Activated CD8-positive, alpha-beta memory T cell treated with anti-CD3 and anti-CD28 coated beads for 36 hours (primary cell): ENCODE measurements around the gene SLC26A3. TPM values are rescaled to one million over a fixed set of nuclear protein-coding genes. Genes with fewer than 3 reads are reported as not detected.
"Not testable (repeated sequence)": the region's sequence is repeated elsewhere in the genome, so short reads cannot be mapped to it uniquely, and the experiment has no call there.

Experiments
- CTCF ChIA-PET: fragments of 350-600 bp; sonication (Branson Sonifier 250); formaldehyde crosslinking; loops from one replicate; lab custom pipeline; 2021; ENCODE audit warnings: antibody characterized with exemption; lab: Charles Lee
- POLR2A ChIA-PET: fragments of 350-600 bp; sonication (Branson Sonifier 250); formaldehyde crosslinking; loops from one replicate; lab custom pipeline; 2021; ENCODE audit warnings: antibody characterized with exemption; lab: Charles Lee
- total RNA-seq, 2 experiments: library from RNA; stranded (reverse); gene quantifications; one replicate each; pipeline ENCODE4 v1.2.3, GENCODE V29; 2021

Gene SLC26A3
- not detected for total RNA-seq

GRCh38 chr7:107803009-107803610 is at the start of gene SLC26A3:
Gene SLC26A3 (minus strand): TSS chr7:107803223. CDS start chr7:107794509, 8,714 bp downstream.
- ChIA-PET POLR2A (no interaction called here), CTCF (no interaction called here)

GRCh38 chr7:107850643-107851042 is 47.6 kb upstream of the SLC26A3 start:
- ChIA-PET POLR2A (no interaction called here), CTCF (interaction anchor here (1.1 kb wide), 1 partner anchor 24 kb away, joined by 3 read pairs; no protein-coding TSS in a partner anchor)

DNA sequence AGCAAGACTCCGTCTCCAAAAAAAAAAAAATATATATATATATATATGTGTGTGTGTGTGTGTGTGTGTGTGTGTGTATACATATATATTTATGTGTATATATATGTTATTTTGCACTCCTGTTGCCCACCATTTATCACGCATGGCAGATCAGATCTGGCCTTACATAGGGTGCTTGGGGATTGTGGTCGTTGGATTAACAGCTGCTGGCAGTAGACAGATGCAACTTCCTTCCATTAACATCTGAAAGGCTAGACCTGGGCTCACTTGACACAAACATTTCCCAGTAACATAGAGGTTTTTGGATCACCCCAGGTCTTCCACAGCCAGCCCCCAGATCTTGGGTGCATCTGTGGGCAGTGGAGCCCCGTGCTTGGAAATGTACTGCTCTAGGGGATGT is 47.2 kb upstream of the SLC26A3 start:
- POLR2A ChIA-PET: no interaction called here

DNA sequence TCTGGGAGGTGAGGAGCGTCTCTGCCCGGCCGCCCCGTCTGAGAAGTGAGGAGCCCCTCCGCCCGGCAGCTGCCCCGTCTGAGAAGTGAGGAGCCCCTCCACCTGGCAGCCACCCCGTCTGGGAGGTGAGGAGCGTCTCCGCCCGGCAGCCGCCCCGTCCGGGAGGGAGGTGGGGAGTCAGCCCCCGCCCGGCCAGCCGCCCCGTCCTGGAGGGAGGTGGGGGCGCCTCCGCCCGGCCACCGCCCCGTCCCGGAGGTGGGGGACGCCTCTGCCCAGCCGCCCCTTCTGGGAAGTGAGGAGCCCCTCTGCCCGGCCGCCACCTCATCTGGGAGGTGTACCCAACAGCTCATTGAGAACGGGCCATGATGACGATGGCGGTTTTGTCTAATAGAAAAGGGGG is 45.2 kb upstream of the SLC26A3 start:
- CTCF ChIA-PET, POLR2A ChIA-PET: not testable (repeated sequence)

More for the DNA sequence above, 47.2 kb upstream of the SLC26A3 start:
- CTCF ChIA-PET: interaction anchor here (1.1 kb wide), 1 partner anchor 25 kb away, joined by 3 read pairs; no protein-coding TSS in a partner anchor

GRCh38 chr7:107847836-107848175 is 44.8 kb upstream of the SLC26A3 start:
- CTCF ChIA-PET, POLR2A ChIA-PET: not testable (repeated sequence)

GRCh38 chr7:107847168-107847835 is 44.3 kb upstream of the SLC26A3 start:
- ChIA-PET CTCF (no interaction called here), POLR2A (no interaction called here)

GRCh38 chr7:107846324-107846723 is 43.3 kb upstream of the SLC26A3 start:
- POLR2A ChIA-PET: no interaction called here

GRCh38 chr7:107843184-107843583 is 40.2 kb upstream of the SLC26A3 start:
- CTCF ChIA-PET: no interaction called here
- POLR2A ChIA-PET: no interaction called here

More at GRCh38 chr7:107846324-107846723, 43.3 kb upstream of the SLC26A3 start:
- CTCF ChIA-PET: no interaction called here

GRCh38 chr7:107842213-107842612 is 39.2 kb upstream of the SLC26A3 start:
- CTCF ChIA-PET: no interaction called here
- POLR2A ChIA-PET: no interaction called here

DNA sequence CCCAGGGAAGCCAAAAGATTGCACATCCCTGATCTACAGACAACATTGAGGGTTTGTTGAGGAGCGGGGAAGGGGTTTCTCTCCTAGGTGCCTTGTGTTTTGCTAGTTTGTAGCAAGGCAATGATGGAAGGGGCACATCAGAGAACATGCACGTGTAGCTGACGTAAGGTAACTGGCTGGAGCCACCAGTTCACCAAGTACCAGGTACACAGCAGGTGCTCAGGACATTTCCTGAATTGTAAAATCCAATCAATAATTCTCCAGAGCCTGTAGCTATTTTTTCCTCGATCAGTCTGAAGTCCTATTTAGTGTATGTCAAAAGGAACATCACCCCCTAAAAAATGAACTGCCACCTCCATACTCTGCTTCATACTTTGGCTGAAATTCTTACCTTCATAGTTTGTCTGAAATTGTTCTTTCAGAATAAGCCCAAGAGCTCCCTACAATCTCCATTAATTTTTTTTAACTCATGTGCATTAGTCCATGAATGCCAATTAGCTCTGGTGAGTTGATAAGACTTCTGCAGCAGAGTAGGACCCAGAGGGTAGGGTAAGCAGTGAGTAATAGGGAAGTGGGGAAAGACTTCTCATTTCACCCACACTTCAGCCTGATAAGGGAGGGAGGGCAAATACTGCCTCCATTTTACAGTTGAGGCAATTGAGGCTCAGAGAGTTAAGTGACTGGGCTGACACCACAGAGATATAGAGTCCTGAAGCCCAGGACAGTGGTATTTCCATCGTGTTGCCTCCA is 36.0 kb upstream of the SLC26A3 start:
- ChIA-PET CTCF (no interaction called here), POLR2A (no interaction called here)

- CTCF ChIA-PET: no interaction called here
- POLR2A ChIA-PET: no interaction called here
These were observed 35.1 kb upstream of the SLC26A3 start for GRCh38 chr7:107838024-107838601.

GRCh38 chr7:107837145-107837512 is 34.1 kb upstream of the SLC26A3 start:
- ChIA-PET CTCF (no interaction called here), POLR2A (no interaction called here)

GRCh38 chr7:107836237-107837144 is 33.5 kb upstream of the SLC26A3 start:
- ChIA-PET POLR2A (no interaction called here), CTCF (no interaction called here)

DNA sequence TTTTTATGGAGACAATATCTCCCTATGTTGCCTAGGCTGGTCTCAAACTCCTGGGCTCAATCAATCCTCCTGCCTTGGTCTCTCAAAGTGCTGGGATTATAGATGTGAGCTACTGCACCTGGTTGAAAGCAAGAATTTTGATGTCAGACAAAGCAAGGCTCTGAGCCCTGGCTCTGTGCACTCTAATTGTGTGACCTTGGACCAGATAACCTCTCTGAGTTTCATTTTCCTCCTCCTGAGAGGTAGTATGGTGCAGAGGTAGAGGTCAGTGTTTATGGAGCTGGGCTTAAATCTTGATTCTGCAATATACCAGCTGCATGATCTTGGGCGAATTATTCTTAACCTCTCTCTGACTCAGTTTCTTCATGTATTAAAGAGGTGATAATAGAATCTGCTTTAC is 31.4 kb upstream of the SLC26A3 start:
- ChIA-PET POLR2A (no interaction called here), CTCF (interaction anchor here (0.6 kb wide), 1 partner anchor 449 kb away, joined by 3 read pairs; no protein-coding TSS in a partner anchor)

DNA sequence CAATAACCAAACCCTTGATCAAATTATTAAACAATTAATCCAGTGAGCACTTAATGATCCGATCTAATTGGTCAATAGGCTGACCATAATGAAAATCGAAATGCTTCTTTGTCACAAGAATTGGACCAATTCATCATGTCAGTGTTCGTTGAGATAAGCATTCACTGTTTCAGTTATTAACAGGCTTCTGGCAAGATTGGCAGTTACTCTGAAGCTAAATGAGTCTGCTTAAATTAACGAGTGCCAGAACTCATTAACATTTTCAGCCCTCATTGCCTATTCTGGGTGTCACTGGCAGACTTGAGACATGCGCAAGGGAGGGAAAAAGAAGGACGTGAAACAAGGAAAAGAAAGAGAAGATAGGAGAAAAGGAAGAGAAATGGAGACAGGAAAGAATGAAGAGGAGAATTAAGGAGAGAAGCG is 30.7 kb upstream of the SLC26A3 start:
- ChIA-PET CTCF (no interaction called here), POLR2A (no interaction called here)

DNA sequence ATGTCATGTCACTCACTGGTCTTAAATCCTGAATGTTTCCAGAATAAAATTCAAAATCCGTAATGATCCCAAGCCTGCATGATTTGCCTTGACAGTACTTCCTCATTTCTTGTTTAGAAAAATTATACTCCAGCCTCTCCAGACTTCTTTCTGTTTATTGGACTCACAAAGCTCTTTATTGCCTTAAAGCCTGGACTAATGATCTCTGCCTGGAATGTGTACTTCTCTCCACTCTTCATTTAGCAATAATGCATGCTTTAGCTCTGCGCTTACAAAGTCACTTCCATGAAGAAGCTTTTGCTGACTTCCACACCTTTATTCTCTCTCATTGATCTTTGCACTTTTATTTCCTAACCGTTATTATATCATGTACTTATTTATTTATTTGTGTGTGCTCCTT is 27.4 kb upstream of the SLC26A3 start:
- CTCF ChIA-PET: no interaction called here

DNA sequence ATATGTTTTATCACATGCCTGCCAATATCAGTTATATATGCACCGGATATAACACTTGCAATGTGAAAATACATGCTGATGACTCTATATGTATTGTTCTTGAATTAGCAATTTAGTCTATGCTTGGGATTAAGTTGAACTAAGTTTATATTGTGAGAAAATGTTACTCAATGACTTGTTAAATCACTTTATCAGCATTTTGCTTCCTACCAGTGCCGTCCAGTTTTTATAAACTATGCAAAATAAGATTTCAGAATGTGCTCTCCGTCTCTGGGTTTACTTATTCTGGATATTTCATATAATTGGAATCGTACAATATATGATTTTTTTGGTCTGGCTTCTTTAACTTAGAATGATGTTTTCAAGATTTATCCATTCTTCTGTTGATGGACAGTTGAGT is 25.5 kb upstream of the SLC26A3 start:
- POLR2A ChIA-PET: no interaction called here
- CTCF ChIA-PET: no interaction called here

More for the DNA sequence above, 27.4 kb upstream of the SLC26A3 start:
- POLR2A ChIA-PET: no interaction called here

GRCh38 chr7:107827501-107827900 is 24.5 kb upstream of the SLC26A3 start:
- POLR2A ChIA-PET: no interaction called here
- CTCF ChIA-PET: interaction anchor here (0.6 kb wide), 1 partner anchor 21 kb away, joined by 4 read pairs; no protein-coding TSS in a partner anchor

DNA sequence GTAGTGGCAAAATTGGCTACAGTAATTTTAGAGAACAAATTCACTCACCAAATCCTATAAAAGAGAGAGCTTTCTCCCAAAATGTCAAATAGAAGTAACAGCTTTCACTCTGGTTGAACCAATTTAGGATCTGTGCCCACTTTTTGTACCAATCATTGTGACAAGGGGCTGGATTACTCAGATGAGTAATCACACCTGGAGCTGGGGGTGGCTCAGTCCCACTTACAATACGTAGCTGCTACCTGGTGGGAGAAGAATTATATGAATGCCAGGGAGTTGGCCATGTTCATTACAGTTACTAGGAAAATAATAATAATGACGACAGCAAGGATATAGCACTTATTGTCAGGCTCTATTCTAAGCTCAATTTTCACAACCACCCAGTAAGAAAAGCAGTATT is 23.4 kb upstream of the SLC26A3 start:
- ChIA-PET POLR2A (no interaction called here), CTCF (no interaction called here)
